CD4-positive, alpha-beta T cell treated with Interleukin-17A for 1 hour (primary cell): Measurements from ENCODE around the gene GOLPH3.
"Not testable (repeated sequence)": the region's sequence is repeated elsewhere in the genome, so short reads cannot be mapped to it uniquely, and the experiment has no call there.

Experiments used
- DNase-seq: peaks from one replicate; pipeline ENCODE4 v3.0.0-alpha.2; 2020

GOLPH3 gene

GRCh38 chr5:32174011-32174870 is at the start of gene GOLPH3:
Gene GOLPH3 (minus strand): TSS chr5:32174319. CDS start chr5:32174034, 285 bp downstream.
- peak; percentile 90 for DNase-seq

GRCh38 chr5:32222723-32223470 is 48.8 kb upstream of the GOLPH3 start:
- no peak for DNase-seq

- no peak for DNase-seq
Observed at GRCh38 chr5:32217886-32218396, 43.8 kb upstream of the GOLPH3 start.

- not testable (repeated sequence) for DNase-seq
Observed at GRCh38 chr5:32214344-32214743, 40.2 kb upstream of the GOLPH3 start.

GRCh38 chr5:32210151-32210550 is 36.0 kb upstream of the GOLPH3 start:
- DNase-seq, result no peak

- DNase-seq, result not testable (repeated sequence)
Observed at GRCh38 chr5:32208837-32209236, 34.7 kb upstream of the GOLPH3 start.

DNA sequence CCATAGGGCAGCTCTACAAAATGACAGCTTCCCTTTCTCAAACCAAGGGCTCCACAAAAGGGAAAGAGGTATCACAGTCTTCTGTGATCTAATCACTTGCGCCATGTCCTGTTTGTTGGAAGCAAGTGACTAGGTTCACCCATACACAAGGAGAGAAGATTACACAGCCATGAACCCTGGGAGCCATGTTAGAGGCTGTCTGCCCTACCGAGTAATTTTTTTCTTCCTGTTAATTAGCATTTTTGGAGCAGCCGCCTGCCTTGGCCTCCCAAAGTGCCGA is 33.2 kb upstream of the GOLPH3 start:
- DNase-seq, result no peak

GRCh38 chr5:32206509-32207354 is 32.6 kb upstream of the GOLPH3 start:
- DNase-seq, result no peak

GRCh38 chr5:32206053-32206452 is 31.9 kb upstream of the GOLPH3 start:
- no peak for DNase-seq

- no peak for DNase-seq
Observed at GRCh38 chr5:32202394-32202793, 28.3 kb upstream of the GOLPH3 start.

DNA sequence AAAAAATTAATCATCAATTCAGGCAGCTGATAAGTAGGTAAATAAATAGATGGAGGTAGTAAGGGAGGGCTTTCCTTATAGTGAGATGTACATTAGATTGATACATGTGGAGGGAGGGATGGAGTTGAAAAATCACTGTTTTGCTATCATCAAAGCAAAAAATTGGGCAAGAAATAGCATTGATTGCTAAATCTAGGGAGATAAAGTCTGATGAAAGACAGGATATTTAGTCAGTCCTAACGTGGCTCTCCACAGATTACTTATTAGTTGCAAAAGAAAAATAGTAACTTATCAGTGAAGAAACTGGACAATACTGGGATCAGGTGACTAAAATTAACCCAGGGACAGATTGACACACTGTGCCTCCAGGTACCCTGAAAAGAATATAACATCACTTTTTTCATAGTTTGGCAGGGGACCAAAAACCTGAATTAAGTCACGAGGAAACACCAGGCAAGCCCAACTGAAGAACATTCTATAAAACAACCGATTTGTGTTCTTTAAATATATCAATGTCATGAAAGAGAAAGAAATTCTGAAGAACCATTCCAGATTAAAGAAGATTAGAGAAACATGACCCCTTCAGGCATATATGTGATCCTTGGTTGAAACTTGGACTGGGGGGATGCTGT is 27.1 kb upstream of the GOLPH3 start:
- DNase-seq, result no peak

- DNase-seq, result no peak
Observed at GRCh38 chr5:32197032-32197431, 22.9 kb upstream of the GOLPH3 start.

- no peak for DNase-seq
Observed at GRCh38 chr5:32195265-32195664, 21.1 kb upstream of the GOLPH3 start.

GRCh38 chr5:32193591-32193990 is 19.5 kb upstream of the GOLPH3 start:
- DNase-seq, result no peak

DNA sequence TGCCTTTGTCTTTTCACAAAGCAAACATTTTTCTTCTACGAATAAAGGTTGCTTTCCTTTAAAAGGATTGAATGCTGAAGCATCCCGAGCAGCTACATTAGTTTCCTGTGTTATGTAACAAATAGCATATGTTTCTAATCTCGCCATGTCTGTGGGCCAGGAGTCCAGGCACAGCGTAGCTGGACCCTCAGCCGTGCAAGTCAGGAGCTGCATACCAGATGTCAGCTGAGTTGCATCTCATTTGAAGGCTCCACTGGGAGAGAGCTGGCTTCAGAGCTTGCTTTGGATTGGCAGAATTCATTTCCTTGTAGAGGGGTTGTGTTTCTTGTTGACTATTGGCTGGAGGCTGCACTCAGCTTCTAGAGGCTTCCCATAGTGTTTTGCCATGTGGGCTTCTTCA is 16.0 kb upstream of the GOLPH3 start:
- DNase-seq, result no peak

GRCh38 chr5:32187675-32188074 is 13.6 kb upstream of the GOLPH3 start:
- no peak for DNase-seq

- no peak for DNase-seq
Observed at GRCh38 chr5:32182463-32183063, 8.4 kb upstream of the GOLPH3 start.

GRCh38 chr5:32173267-32174010 is 680 bp downstream of the GOLPH3 start:
- DNase-seq, result peak; percentile 46

DNA sequence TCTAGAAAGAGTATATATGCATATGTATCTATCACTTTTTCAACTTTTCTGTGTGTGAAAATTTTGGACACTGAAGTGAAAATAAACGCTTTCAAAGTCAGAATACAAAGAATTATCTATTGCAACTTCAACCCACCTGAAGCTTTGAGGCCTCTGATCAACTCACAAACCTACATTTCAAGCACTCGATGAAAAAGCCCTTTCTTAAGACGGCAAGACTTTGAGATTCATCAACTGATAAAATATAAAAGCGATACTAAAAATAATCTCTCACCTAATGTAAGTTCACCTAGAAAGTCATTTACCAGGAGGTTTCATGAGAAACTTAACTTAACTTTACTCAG is 1.2 kb downstream of the GOLPH3 start:
- peak; percentile 32 for DNase-seq

GRCh38 chr5:32172186-32172911 is 1.8 kb downstream of the GOLPH3 start:
- DNase-seq, result peak; percentile 32
